GM19372 (cell line): Measurements from ENCODE around the gene DSCAM.

Experiments used
- ATAC-seq: cut with Tn5 transposase; IDR thresholded peaks from one replicate; pipeline ENCODE4 v1.9.1; 2021; ENCODE audit warnings: mild to moderate bottlenecking, low read depth, moderate library complexity; ENCODE audit not compliant: unreplicated experiment

The DSCAM gene

DNA sequence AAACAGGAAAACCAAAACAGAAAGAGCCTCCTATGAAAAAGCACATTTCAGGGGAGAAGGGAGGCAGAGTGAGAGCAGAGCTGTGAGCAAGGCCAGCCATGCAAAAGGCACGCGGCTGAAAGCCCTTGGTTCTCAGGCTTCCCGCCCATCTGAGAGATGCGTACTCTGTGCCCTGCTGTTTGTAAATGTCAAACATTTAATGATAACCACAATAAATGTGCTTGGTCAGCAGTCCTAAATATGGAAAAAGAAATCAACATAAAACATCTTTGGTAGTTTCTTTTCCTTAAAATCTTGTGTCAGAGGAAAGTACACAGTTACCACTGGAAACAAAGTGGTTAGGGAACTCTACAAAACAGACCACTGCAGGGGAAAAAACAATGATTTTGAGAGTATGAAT is 283.1 kb downstream of the DSCAM start:
- no peak for ATAC-seq

DNA sequence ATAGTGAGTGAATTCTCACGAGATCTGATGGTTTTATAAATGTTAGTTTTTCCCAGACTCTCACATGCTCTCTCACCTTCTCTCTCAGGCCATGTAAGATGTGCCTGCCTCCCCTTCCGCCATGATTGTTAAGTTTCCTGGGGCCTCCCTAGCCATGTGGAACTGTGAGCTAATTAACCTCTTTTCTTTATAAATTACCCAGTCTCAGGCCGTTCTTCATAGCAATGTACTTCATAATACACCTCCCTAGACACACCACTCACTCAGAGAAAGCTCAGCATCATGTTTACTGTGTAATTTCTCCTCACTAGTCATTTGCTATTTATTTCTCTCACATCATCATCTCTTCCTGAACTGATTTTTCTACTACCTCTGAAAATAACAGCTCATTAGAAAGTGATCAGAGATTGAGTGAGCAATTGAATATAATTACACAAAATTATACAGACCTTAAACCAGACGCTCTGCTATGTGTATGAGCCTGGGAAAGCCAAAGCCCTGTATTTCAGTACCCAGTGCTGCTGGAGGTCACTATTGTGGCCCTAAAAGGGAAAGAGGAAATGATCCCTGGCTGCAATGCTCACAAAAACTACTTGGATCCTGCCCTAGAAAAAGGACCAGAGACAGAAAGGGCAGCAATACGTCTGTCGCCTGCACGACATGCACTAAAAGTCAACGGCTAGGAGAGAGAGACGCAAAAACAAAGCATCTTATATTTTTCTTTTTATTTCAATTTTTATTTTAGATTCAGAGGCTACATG is 284.5 kb downstream of the DSCAM start:
- ATAC-seq, result no peak

DNA sequence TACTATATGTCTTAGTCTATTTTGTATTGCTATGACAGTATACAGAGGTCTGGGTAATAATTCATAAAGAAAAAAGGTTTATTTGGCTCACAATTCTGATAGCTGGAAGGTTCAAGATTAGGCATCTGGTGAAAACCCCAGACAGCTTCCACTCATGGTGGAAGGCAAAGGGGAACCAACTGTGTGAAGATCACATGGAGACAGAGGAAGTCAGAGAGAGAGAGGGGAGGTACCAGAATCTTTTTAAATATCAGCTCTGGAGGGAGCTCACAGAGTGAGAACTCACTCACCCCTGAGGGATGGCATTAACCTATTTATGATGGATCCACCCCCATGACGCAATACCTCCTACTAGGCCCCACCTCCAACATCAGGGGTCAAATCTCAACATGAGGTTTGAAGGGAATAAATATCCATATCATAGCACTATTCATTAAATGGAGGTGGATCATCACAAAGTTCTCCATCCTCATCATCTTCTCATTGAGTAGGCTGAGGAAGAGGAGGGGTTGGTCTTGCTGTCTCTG is 290.5 kb downstream of the DSCAM start:
- ATAC-seq, result no peak

DNA sequence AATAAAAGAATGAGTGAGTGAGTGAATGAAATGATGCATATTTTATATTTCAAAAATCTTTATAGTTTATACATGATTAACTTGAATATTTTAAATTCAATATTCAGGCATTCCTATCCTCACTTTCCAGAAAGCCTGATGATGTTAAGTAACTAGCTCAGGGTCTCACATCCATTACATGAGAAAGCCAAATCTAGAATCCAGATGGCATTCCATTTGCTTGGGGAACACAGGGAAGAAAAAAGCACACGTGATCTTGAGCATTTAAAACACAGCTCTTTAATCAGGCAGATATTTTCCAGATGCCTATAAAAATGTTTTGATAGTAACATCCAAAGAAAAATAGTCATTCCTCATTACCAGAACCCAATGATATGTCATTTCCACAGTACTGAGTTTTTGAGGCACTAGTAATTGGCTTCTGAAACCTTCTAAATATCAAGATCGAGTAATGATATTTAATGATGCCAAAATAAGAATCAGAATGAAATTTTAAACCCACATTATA is 291.9 kb downstream of the DSCAM start:
- no peak for ATAC-seq

DNA sequence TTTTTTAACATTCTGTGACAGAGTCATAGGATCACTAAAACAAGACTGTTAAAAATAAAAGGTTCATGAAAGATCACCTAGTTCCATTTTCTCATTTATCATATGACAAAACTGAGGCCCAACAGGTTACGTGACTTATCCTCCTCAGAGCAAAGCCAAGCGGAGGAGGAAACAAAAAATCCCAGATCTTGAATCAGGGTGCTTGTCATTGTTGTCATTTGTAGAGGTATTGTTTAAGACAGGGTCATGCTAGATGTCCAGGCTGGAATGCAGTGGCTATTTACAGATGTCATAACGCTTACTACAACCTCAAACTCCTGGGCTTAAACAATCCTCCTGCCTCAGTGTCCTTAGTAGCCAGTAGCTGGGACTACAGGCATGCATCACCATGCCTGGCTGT is 293.2 kb downstream of the DSCAM start:
- no peak for ATAC-seq

DNA sequence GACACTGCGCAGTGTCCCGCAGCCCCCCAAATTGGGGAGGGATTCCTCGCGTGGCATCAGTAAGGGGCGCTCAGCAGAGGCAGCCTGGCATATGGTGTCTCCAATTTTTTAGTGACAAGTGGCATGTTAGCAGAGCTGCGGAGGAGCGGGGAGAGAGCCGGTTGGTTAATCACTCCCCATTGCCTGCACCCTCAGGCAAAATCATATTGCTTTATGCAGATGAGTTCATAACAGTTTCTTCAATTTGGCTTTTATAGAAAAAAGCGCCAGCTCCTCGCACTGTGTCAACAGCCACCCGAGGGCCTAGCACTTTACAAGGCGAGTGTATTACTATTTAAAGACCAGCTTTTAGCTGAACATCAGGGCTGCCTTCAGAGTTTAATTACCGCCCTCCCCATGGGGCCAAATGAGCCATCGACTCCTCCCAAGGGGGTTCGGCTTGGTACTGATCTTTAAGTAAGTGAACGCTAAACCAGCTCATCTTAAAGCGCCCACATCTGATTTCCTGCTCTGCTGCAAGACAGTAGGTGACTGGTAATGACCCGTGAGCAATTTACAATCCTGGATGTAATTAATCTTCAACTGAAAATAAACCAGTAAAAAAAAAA is 298.9 kb downstream of the DSCAM start:
- no peak for ATAC-seq

DNA sequence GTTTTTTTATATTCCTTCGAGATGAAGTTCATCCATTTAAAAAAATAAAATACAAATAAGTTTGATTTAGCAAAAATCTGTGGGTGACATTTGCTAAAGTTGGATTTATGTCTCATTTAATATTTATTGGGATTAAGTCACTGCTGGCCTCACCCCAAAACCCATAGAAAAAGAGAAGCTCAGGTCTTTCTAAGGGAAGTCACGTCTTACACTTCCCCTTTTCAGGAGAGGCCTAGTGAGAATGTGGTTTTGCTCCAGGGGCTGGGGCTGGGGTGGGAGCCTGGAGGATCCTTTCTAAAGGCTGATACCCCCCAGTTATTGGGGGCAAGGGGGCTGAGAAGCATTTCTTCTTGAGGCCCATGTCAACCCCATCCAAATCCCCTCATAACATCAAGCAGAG is 300.3 kb downstream of the DSCAM start:
- ATAC-seq, result no peak

DNA sequence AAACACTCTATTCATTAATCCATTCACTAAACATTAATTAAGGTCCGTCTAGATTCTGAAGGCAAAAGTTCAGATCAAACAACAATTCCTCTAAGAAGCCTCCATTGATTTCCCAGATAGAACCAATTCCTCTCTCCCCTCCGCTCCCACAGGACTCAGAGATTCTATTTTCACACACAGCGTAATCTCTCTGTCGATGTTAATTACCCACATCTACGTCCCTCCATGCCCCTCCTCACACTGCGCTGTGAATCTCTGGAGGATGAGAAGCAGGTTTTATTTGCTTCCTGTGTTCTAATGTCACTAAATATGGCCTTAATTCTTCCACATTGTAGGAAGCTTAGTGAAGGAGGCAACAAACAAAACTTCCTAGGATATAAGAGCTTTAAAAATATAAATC is 306.7 kb downstream of the DSCAM start:
- no peak for ATAC-seq

DNA sequence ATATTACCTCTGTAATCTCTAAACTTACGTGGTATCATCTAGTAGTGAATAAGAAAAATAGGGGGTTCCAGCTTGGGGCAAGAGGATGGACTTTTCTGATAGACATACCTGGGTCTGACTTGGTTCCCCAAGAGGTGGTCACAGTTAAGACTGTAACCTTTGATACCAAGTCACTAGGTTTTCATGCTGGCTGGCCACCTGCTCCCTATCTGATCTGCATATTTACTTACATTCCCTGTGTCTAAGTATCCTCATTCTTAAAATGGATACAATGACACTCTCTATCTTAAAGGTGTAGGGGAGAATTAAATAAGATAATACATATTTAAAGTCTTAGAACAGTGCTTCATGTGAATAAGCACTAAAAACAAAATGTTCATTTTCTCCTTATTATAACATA is 312.1 kb downstream of the DSCAM start:
- ATAC-seq, result no peak

DNA sequence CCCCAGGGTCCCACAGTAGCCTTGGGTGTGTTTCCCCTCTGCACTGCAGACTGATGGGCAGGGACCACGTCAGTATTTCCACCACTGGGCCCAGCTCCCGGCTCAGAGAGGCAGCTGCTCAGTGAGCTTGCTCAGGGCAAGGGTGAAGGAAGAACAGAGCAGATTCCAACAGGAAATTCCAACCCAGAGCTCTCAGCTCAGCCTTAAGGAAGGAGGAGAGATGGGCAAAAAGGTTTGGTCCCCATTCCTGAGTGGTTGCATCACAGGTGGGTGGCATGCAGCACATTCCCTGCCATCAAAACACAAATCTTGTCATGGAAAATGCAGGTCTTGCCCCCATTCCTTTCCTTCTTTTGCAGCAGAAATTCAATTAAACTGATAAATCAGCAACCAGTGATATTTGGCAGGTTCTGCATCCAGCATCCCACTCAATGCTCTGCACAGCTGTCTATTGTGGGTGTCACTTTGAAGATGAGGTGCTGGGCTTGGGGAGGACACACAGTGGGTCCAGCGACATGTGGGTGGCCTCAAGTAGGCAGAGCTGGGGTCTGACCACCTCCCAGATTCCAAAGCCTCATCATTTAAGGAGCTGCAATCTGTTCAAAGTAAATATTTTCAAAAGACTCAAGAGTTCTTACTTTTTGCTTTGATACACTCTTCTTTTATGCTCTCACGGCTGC is 315.4 kb downstream of the DSCAM start:
- ATAC-seq, result no peak

DNA sequence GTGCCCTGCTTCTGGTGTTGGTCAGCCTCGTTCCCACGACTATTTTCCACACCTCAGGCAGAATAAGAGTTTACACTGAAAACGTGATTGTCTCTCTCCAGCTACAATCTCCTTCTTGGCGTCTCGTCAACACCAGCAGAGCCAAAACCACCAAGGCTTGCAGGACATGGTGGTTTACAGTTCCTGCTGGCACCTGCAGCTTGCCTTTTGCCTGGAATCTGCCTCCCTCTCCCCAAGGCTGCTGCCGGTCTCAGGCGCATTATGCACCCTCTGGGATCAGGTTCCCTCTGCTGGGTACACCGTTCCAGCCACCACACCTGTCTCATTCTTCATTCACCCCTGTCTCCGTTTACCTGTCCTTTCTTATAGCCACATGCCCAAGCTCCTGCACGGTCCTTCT is 315.9 kb downstream of the DSCAM start:
- ATAC-seq, result no peak

DNA sequence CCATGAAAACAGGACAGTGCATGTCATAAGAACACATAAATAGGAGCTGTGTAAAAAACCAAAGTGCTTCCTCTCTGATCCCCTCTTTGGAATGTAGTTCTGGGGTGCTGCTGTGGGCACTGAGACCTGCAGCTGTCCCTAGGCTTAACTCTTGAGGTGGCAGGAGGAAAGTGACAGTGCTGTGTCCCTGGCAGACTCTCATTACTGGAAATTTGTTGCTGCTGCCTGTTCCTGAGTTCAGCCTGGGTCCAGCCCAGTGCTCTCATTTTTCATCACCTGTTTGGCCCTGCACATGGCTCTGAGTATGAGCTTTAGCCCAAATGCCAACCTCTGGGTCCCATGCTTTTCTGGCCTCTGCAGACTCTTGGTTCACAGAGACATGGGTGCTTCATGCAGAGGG is 329.3 kb downstream of the DSCAM start:
- no peak for ATAC-seq

DNA sequence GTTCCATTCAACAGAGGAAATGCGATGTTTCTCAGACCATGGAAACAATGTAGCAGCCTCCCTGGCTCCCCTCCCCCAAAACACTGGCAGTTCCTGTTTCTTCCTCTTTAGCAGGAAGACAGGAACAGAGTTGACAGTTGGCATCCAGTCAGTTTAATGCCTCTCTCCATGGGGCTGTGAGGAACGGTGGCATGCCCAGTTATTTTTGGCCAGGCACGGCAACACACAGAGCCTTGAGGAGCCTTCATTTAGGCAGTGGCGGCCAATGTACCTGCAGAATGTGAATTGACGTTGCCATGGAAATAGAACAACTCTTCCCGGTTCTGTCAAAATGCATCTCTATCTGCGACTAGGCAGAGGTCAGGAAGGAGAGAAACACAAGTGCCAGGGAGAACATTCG is 330.6 kb downstream of the DSCAM start:
- no peak for ATAC-seq

DNA sequence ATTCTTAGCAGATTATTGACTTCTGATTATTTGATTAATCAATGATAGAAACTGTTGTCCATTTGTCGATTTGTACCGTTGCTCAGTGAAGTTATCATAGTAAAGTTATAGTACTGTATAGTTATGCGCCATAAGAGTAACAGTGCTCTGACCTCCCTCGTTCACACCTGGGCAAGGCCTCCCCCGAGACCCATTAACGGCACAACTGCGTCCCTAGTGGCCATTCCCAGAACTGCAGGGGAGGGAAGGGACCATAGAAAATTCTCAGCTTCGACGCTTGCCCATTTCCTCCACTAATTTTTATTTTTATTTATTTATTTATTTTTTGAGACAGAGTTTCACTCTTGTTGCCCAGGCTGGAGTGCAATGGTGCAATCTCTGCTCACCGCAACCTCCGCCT is 334.4 kb downstream of the DSCAM start:
- no peak for ATAC-seq

DNA sequence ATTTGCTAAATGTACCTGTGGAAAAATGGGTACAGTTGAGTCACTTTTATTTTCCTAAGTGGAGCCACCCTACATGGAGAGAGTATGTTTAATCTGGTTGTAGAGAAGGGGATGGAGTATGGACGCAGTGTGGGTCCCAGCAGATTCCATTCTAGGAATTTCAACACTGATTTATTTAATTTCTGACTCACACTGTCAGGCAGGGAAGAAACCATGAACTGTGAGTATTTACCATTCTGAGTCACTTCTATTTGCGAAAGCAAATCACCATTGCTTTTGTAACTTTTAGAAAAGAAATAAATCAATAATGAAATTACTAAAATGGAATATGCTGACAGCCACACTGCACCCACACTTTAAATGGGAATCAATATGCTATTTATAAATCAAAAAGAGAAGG is 339.0 kb downstream of the DSCAM start:
- ATAC-seq, result no peak

DNA sequence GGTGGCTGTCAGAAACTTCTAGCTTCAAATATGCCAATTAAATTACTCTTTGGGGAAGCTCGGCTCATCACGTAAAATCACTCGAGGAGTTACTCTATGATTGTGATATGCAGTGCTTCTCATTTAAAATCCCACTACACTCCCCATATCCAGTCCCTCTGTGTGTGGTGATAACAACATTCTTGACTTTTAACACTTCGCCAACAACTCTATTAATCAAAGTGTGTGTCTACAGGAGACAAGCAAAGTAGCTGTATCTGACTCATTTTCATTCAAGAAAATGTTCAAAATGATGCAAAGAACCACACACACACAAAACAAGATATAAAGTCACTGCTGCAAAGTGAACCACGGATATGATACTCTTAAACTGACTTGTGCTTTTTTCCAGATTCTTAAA is 341.3 kb downstream of the DSCAM start:
- no peak for ATAC-seq

DNA sequence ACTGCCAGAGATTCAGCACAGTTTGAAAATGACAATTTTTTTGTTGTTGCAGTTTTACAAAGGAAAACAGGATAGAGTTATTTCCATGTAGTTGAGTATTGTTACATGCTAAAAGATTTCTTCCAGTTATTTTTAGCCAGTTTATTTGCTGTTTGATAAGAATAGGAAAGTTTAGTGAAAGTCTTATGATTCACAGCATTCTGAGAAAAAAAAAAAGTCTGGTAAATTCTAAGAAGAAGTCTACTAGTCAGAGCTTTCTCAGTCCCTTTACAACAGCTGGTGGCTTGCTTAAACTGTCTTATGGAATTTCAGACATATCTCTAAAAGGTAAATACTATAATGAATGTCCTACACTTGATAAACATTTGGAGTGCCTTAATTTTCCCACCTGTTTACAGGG is 341.7 kb downstream of the DSCAM start:
- no peak for ATAC-seq

DNA sequence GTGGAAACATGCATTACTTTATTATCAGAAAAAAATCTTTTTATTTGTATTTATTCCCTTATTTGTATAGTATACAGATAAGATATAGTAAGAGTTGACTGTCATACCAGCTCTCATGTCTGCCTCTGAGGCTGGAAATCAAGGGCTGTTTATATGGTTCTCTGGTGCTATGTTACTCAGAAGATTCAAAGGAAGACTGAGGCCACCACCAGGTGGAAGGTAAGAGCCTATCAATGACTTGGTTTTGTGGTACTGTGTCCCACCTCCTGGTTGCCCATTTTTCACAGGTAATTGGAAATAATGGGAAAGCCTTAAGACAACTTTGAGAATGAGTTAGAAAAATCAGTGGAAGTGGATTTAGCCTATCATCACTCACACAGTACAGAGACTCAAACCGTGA is 342.1 kb downstream of the DSCAM start:
- ATAC-seq, result no peak

DNA sequence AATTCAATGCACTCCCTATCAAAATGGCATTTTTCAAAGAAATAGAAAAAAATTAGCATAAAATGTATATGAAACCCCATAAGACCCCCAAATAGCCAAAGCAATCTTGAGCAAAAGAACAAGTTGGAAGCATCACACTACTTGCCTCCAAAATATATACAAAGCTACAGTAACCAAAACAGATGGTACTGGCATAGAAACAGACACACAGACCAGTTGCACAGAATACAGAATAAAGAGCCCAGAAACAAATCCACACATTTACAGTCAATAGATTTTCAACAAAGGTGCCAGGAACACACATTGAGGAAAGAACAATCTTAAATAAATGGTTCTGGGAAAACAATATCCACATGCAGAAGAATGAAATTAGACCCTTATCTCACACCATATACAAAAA is 350.8 kb downstream of the DSCAM start:
- no peak for ATAC-seq

DNA sequence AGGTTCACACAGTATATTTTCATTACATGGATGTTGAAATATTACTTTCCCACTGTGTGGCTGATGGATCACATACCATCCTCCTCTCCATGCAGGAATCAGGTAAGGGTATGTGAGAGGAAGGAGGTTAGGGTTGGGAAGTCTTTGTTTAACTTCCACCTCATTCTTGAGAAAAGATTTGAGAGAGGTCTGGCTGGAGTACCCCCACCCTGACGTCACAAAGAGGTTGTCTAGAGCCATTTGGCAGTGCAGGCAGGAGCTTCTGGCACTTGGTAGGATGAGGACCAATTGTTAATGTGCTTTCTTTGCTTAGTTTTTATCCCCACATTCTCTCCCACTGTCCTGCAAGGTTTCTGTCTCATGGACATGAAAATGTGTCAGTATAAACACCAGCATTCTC is 356.6 kb downstream of the DSCAM start:
- ATAC-seq, result no peak

DNA sequence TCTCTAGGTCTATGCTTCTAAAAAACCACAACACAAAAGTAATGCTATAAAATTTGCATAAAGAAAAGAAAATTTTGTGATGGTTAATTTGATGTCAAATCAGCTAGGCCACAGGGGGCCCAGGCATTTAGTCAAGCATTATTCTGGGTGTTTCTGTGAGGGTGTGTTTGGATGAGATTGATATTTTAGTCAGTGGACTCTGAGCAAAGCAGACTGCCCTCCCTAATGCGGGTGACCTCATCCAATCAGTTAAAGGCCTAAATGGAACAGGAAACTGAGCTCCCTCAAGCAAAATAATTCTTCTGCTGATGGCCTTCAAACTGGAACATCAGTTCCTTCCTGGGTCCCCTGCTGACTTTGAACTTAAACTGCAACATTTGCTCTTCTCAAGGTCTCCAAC is 358.0 kb downstream of the DSCAM start:
- ATAC-seq, result no peak

DNA sequence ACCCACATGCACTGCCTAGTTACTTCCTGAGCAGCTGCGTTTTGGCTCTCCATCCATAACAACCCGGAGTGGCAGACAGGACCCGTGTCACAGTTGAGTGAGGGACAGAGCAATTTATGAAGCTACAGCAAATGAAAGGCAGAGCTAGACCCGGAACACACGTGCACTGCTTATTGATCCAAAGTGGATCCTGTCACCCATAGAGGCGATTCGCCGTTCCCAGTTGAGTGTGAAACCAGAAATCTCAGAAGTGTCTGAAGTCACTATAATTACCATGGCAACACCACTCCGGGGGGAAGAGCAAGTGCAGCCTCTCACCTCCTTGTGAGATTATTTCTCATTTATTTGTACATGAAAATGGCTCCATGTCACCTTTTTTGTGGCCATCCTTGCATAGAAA is 365.2 kb downstream of the DSCAM start:
- ATAC-seq, result no peak
